ENCODE data around the gene SH3YL1.

The SH3YL1 gene

GRCh38 chr2:286774-287392 is 23.1 kb upstream of the SH3YL1 start:
- ATAC-seq (ENCODE audit: insufficient read depth, low read depth): no peak
- Histone ChIP-seq H3K4me1 (ENCODE audit: insufficient read depth, low read length) (no peaks in the 10 kb centered on the region), H3K4me2 (ENCODE audit: insufficient read depth, low read length) (no peak overlapping the region), H3K27ac (ENCODE audit: low read length) (no peak overlapping the region), H3K4me3 (ENCODE audit: low read depth in 1 of 2, low read length in 2 of 2) (no peak overlapping the region), H3K27me3 (ENCODE audit: insufficient read depth, low read length, poor library complexity) (no peaks in the 10 kb centered on the region), H3K79me2 (ENCODE audit: insufficient read depth, low read length) (no peaks in the 10 kb centered on the region), H2AFZ (ENCODE audit: low read depth, low read length) (no peak overlapping the region), H3K9ac (ENCODE audit: low read depth, low read length) (no peak overlapping the region), H3K36me3 (ENCODE audit: insufficient read depth, low read length) (peaks cover 10% of the 10 kb centered on the region), H3K9me3 (ENCODE audit: insufficient read depth, low read length, severe bottlenecking) (no peaks in the 10 kb centered on the region), H4K20me1 (ENCODE audit: insufficient read depth, low read length) (peaks cover 6% of the 10 kb centered on the region; the same call in 1 of the 2 replicates)
- TF ChIP-seq EZH2 (IDR thresholded peaks at IDR 0.05; ENCODE audit: borderline replicate concordance, low read depth, low read length, severe bottlenecking): no peak
- TF ChIP-seq CTCF (IDR thresholded peaks at IDR 0.05; ENCODE audit: borderline replicate concordance, extremely low read depth, low read length, poor library complexity, severe bottlenecking): no peak
- no peak for DNase-seq

- TF ChIP-seq CTCF (IDR thresholded peaks at IDR 0.05; ENCODE audit: borderline replicate concordance, extremely low read depth, low read length, poor library complexity, severe bottlenecking) (no peak), EZH2 (IDR thresholded peaks at IDR 0.05; ENCODE audit: borderline replicate concordance, low read depth, low read length, severe bottlenecking) (no peak)
- H4K20me1 ChIP-seq (ENCODE audit: insufficient read depth, low read length): peaks cover 10% of the 10 kb centered on the region; the same call in 1 of the 2 replicates
Measured at GRCh38 chr2:286035-286434, 22.2 kb upstream of the SH3YL1 start.

GRCh38 chr2:285531-285930 is 21.7 kb upstream of the SH3YL1 start:
- DNase-seq (no peak), ATAC-seq (ENCODE audit: insufficient read depth, low read depth) (no peak)
- Histone ChIP-seq H3K36me3 (ENCODE audit: insufficient read depth, low read length) (peaks cover 23% of the 10 kb centered on the region), H3K79me2 (ENCODE audit: insufficient read depth, low read length) (no peaks in the 10 kb centered on the region), H3K4me1 (ENCODE audit: insufficient read depth, low read length) (no peaks in the 10 kb centered on the region), H3K9me3 (ENCODE audit: insufficient read depth, low read length, severe bottlenecking) (no peaks in the 10 kb centered on the region), H3K4me3 (ENCODE audit: low read depth in 1 of 2, low read length in 2 of 2) (no peak overlapping the region), H2AFZ (ENCODE audit: low read depth, low read length) (no peak overlapping the region), H3K27me3 (ENCODE audit: insufficient read depth, low read length, poor library complexity) (no peaks in the 10 kb centered on the region), H3K4me2 (ENCODE audit: insufficient read depth, low read length) (no peak overlapping the region), H3K9ac (ENCODE audit: low read depth, low read length) (no peak overlapping the region), H3K27ac (ENCODE audit: low read length) (no peak overlapping the region), H4K20me1 (ENCODE audit: insufficient read depth, low read length) (peaks cover 10% of the 10 kb centered on the region; the same call in 1 of the 2 replicates)
- TF ChIP-seq CTCF (IDR thresholded peaks at IDR 0.05; ENCODE audit: borderline replicate concordance, extremely low read depth, low read length, poor library complexity, severe bottlenecking): no peak
- TF ChIP-seq EZH2 (IDR thresholded peaks at IDR 0.05; ENCODE audit: borderline replicate concordance, low read depth, low read length, severe bottlenecking): no peak

More at GRCh38 chr2:286035-286434, 22.2 kb upstream of the SH3YL1 start:
- H3K4me3 ChIP-seq (ENCODE audit: low read depth in 1 of 2, low read length in 2 of 2): no peak overlapping the region
- H3K9ac ChIP-seq (ENCODE audit: low read depth, low read length): no peak overlapping the region
- H3K9me3 ChIP-seq (ENCODE audit: insufficient read depth, low read length, severe bottlenecking): no peaks in the 10 kb centered on the region
- H3K4me2 ChIP-seq (ENCODE audit: insufficient read depth, low read length): no peak overlapping the region
- peaks cover 18% of the 10 kb centered on the region for H3K36me3 ChIP-seq (ENCODE audit: insufficient read depth, low read length)
- no peaks in the 10 kb centered on the region for H3K27me3 ChIP-seq (ENCODE audit: insufficient read depth, low read length, poor library complexity)
- no peaks in the 10 kb centered on the region for H3K79me2 ChIP-seq (ENCODE audit: insufficient read depth, low read length)
- no peak overlapping the region for H3K27ac ChIP-seq (ENCODE audit: low read length)
- H3K4me1 ChIP-seq (ENCODE audit: insufficient read depth, low read length): no peaks in the 10 kb centered on the region
- DNase-seq: no peak
- H2AFZ ChIP-seq (ENCODE audit: low read depth, low read length): no peak overlapping the region
- ATAC-seq (ENCODE audit: insufficient read depth, low read depth): no peak
